ENCODE measurements around the gene DCAF12.

The DCAF12 gene

GRCh38 chr9:34124926-34125325 lies 1.6 kb downstream of the DCAF12 start:
- DNase-seq (ENCODE audit: low read depth in 1 of 2, low spot score in 1 of 2), result peak; percentile 18 to 42
- Histone ChIP-seq H3K27me3 (ENCODE audit: insufficient read depth, poor library complexity, severe bottlenecking) (no peaks in the 10 kb centered on the region), H3K27ac (replicated peaks) (peak overlapping the region; percentile 98), H3K4me3 (replicated peaks; ENCODE audit: insufficient read depth, low read length) (peak overlapping the region; percentile 96)
- TF ChIP-seq POLR2AphosphoS5 (IDR thresholded peaks at IDR 0.05; ENCODE audit: low read depth) (no peak), REST (IDR thresholded peaks at IDR 0.05; ENCODE audit: insufficient replicate concordance, low read depth) (no peak), GABPA (IDR thresholded peaks at IDR 0.05; ENCODE audit: low read depth) (no peak), SPI1 (IDR thresholded peaks at IDR 0.05; ENCODE audit: borderline replicate concordance, low read depth) (peak; percentile 45; the same call in 1 of the 2 replicates)

- peak; percentile 51 to 81 for DNase-seq (ENCODE audit: low read depth in 1 of 2, low spot score in 1 of 2)
- Histone ChIP-seq H3K27me3 (ENCODE audit: insufficient read depth, poor library complexity, severe bottlenecking) (no peaks in the 10 kb centered on the region), H3K27ac (replicated peaks) (peak overlapping the region; percentile 98), H3K4me3 (replicated peaks; ENCODE audit: insufficient read depth, low read length) (peak overlapping the region; percentile 96)
- no peak for TF ChIP-seq SPI1 (IDR thresholded peaks at IDR 0.05; ENCODE audit: borderline replicate concordance, low read depth)
- no peak for TF ChIP-seq POLR2AphosphoS5 (IDR thresholded peaks at IDR 0.05; ENCODE audit: low read depth)
- TF ChIP-seq REST (IDR thresholded peaks at IDR 0.05; ENCODE audit: insufficient replicate concordance, low read depth), result no peak
- TF ChIP-seq CTCF (IDR thresholded peaks at IDR 0.05; ENCODE audit: insufficient read depth, low read length), result no peak
- no peak for TF ChIP-seq GABPA (IDR thresholded peaks at IDR 0.05; ENCODE audit: low read depth)
Observed at GRCh38 chr9:34124099-34124498, 2.4 kb downstream of the DCAF12 start.

GRCh38 chr9:34123682-34124081 lies 2.8 kb downstream of the DCAF12 start:
- Histone ChIP-seq H3K4me3 (replicated peaks; ENCODE audit: insufficient read depth, low read length) (peak overlapping the region; percentile 16), H3K27ac (replicated peaks) (peak overlapping the region; percentile 98)
- DNase-seq (ENCODE audit: low read depth in 1 of 2, low spot score in 1 of 2), result peak; percentile 73 to 97

More at GRCh38 chr9:34123682-34124081, 2.8 kb downstream of the DCAF12 start:
- H3K27me3 ChIP-seq (ENCODE audit: insufficient read depth, poor library complexity, severe bottlenecking), result no peaks in the 10 kb centered on the region
- TF ChIP-seq SPI1 (IDR thresholded peaks at IDR 0.05; ENCODE audit: borderline replicate concordance, low read depth) (peak; percentile 74; the same call in 1 of the 2 replicates), REST (IDR thresholded peaks at IDR 0.05; ENCODE audit: insufficient replicate concordance, low read depth) (no peak), POLR2AphosphoS5 (IDR thresholded peaks at IDR 0.05; ENCODE audit: low read depth) (0 out of 2 replicates have a peak, but pooled peaks have one; percentile 41)

All from HL-60 (cell line).